ENCODE data around the gene TKTL2.
"Not testable (repeated sequence)": the region's sequence is repeated elsewhere in the genome, so short reads cannot be mapped to it uniquely, and the experiment has no call there.

Gene TKTL2

GRCh38 chr4:163473576-163473975, at the start of gene TKTL2:
TSS of gene TKTL2 (minus strand) at chr4:163473754. CDS start at chr4:163473734, 20 bp downstream.
- DNase-seq: no peak

GRCh38 chr4:163515198-163515597, 41.6 kb upstream of the TKTL2 start:
- DNase-seq: no peak

GRCh38 chr4:163505374-163505773, 31.8 kb upstream of the TKTL2 start:
- no peak for DNase-seq

GRCh38 chr4:163500586-163500985, 27.0 kb upstream of the TKTL2 start:
- no peak for DNase-seq

GRCh38 chr4:163495900-163496299, 22.3 kb upstream of the TKTL2 start:
- DNase-seq: no peak

- peak; percentile 93 for DNase-seq
Measured at GRCh38 chr4:163494360-163495241, 21.0 kb upstream of the TKTL2 start, which contains the start of gene TMA16. TSS of gene TMA16 (plus strand) at chr4:163494690. CDS start at chr4:163494802, 112 bp downstream.

GRCh38 chr4:163493643-163494359, 20.2 kb upstream of the TKTL2 start:
- no peak for DNase-seq

GRCh38 chr4:163492951-163493504, 19.5 kb upstream of the TKTL2 start:
- no peak for DNase-seq

GRCh38 chr4:163489929-163490328, 16.4 kb upstream of the TKTL2 start:
- DNase-seq: no peak

- DNase-seq: no peak
Measured at GRCh38 chr4:163486321-163486720, 12.8 kb upstream of the TKTL2 start.

- DNase-seq: no peak
Measured at GRCh38 chr4:163485589-163485988, 12.0 kb upstream of the TKTL2 start.

- peak; percentile 37 for DNase-seq
Measured at GRCh38 chr4:163484906-163485305, 11.4 kb upstream of the TKTL2 start.

GRCh38 chr4:163482190-163482589, 8.6 kb upstream of the TKTL2 start:
- no peak for DNase-seq

GRCh38 chr4:163476761-163477438, 3.3 kb upstream of the TKTL2 start:
- no peak for DNase-seq

- DNase-seq: no peak
Measured at GRCh38 chr4:163474027-163474426, 473 bp upstream of the TKTL2 start.

GRCh38 chr4:163473130-163473529, 424 bp downstream of the TKTL2 start:
- no peak for DNase-seq

GRCh38 chr4:163470391-163470790, 3.2 kb downstream of the TKTL2 start:
- DNase-seq: no peak

GRCh38 chr4:163467082-163467770, 6.3 kb downstream of the TKTL2 start:
- no peak for DNase-seq

- DNase-seq: no peak
Measured at GRCh38 chr4:163462556-163462955, 11.0 kb downstream of the TKTL2 start.

GRCh38 chr4:163448540-163449203, 24.9 kb downstream of the TKTL2 start:
- DNase-seq: no peak

GRCh38 chr4:163447481-163447880, 26.1 kb downstream of the TKTL2 start:
- DNase-seq: no peak

GRCh38 chr4:163447023-163447422, 26.5 kb downstream of the TKTL2 start:
- not testable (repeated sequence) for DNase-seq
